Fibroblast of lung (primary cell): ENCODE measurements around the gene PTPN5. TPM values are rescaled to one million over a fixed set of nuclear protein-coding genes. Genes with fewer than 3 reads are reported as not detected.

Source experiments
- DNase-seq, 2 donors: peaks; one replicate each; pipeline versions ENCODE4 v3.0.0 to v3.0.0-alpha.2; 2010; ENCODE audit warnings: low read depth in 2 of 2
- H2AFZ ChIP-seq: 2 replicates; pipeline ENCODE4 v1.5.1; 2012; ENCODE audit warnings: low read length, control low read depth, inconsistent platforms
- H3K27ac ChIP-seq: 2 replicates; pipeline ENCODE4 v1.5.1; 2011; ENCODE audit warnings: low read length, control low read depth; ENCODE audit not compliant: insufficient read depth
- H3K27me3 ChIP-seq: 2 replicates; pipeline ENCODE4 v1.5.1; 2011; ENCODE audit warnings: mild to moderate bottlenecking, low read length; ENCODE audit not compliant: control insufficient read depth, insufficient read depth
- H3K36me3 ChIP-seq: 2 replicates; pipeline ENCODE4 v1.5.1; 2011; ENCODE audit warnings: low read length; ENCODE audit not compliant: control insufficient read depth, insufficient read depth
- H3K4me1 ChIP-seq: 2 replicates; pipeline ENCODE4 v1.5.1; 2011; ENCODE audit warnings: low read length; ENCODE audit not compliant: control insufficient read depth, insufficient read depth; ENCODE audit errors: extremely low read depth
- H3K4me2 ChIP-seq: 2 replicates; pipeline ENCODE4 v1.5.1; 2011; ENCODE audit warnings: low read length, control low read depth; ENCODE audit not compliant: insufficient read depth; ENCODE audit errors: extremely low read depth
- H3K4me3 ChIP-seq, 4 experiments: fragments of 200-600 bp in 1 of 4; sonication (generic) in 1 of 4; replicated peaks in 1 of 4; 2 replicates each; pipeline ENCODE4 v1.5.1; 2011 to 2016; ENCODE audit warnings: low read length in 4 of 4, low read depth in 3 of 4, mild to moderate bottlenecking in 3 of 4, control low read depth in 2 of 4, inconsistent platforms in 1 of 4, mixed read lengths in 1 of 4; ENCODE audit not compliant: insufficient read depth in 1 of 4; ENCODE audit errors: control extremely low read depth in 1 of 4
- H3K79me2 ChIP-seq: 2 replicates; pipeline ENCODE4 v1.5.1; 2012; ENCODE audit warnings: mild to moderate bottlenecking, low read length, inconsistent platforms; ENCODE audit not compliant: control insufficient read depth, insufficient read depth
- H3K9ac ChIP-seq: 2 replicates; pipeline ENCODE4 v1.5.1; 2011; ENCODE audit warnings: mild to moderate bottlenecking, low read length, control low read depth; ENCODE audit not compliant: insufficient read depth
- H3K9me3 ChIP-seq: 2 replicates; pipeline ENCODE4 v1.5.1; 2012; ENCODE audit warnings: low read depth, low read length; ENCODE audit not compliant: control insufficient read depth, insufficient read depth
- H4K20me1 ChIP-seq: 2 replicates; pipeline ENCODE4 v1.5.1; 2011; ENCODE audit warnings: low read length; ENCODE audit not compliant: control insufficient read depth, insufficient read depth; ENCODE audit errors: extremely low read depth
- CTCF ChIP-seq, 2 donors: IDR thresholded peaks in 1 of 2; conservative IDR thresholded peaks in 1 of 2; 1 replicate in 1 of 2; 2 replicates in 1 of 2; pipeline ENCODE4 v1.5.1; 2011 to 2012; ENCODE audit warnings: low read length in 2 of 2, control low read depth in 1 of 2, inconsistent platforms in 1 of 2, low read depth in 1 of 2, mild to moderate bottlenecking in 1 of 2
- EZH2 ChIP-seq: IDR thresholded peaks from 2 replicates; pipeline ENCODE4 v1.5.1; 2012; ENCODE audit warnings: low read length, control low read depth, mild to moderate bottlenecking; ENCODE audit errors: missing control alignments
- polyA plus RNA-seq, 2 donors: library from polyadenylated mRNA; depleted of rRNA in 1 of 2; stranded (reverse) in 1 of 2; unstranded in 1 of 2; fragments of >200 nt; gene quantifications; 2 replicates each; pipeline ENCODE4 v1.2.1, GENCODE V29; 2011 to 2012; ENCODE audit warnings: missing spikeins in 1 of 2
- total RNA-seq: library from RNA; depleted of rRNA; stranded (reverse); fragments of >200 nt; gene quantifications from 2 replicates; pipeline ENCODE4 v1.2.1, GENCODE V29; 2014

PTPN5 gene
- total and polyA plus RNA-seq, 2 donors (not counting 1 experiment from before 2014, with no cell fraction given) = not detected

DNA sequence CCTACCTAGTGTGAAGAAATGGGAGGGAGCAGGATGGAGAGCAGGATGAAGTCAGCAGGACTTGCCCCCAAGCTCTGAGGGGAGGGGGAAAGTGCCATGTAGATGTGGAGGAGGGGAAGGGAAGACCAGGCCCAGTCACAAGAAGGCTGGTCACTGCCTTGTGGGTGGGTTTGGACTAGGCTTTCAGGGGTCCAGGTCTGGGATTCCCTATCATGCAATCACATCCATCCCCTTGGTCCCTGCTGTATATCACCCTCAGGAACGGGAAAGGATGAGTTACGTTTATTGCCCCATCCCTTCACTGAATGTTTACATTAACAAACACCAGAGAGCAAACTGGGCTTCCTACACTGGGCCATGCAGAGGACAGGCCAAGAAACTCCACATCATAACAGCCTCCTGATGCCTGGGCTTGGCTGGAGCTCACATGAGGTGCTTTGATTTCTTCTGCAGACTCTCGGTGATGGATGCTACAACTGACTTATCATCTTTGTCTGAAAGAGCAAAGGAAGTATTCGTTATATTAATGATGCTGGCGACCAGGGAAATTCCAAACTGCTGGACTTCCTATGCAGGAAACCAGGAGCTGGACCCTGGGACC, 87.5 kb downstream of the PTPN5 start:
- Histone ChIP-seq H3K9me3 (no peaks in the 10 kb centered on the region), H2AFZ (no peak overlapping the region), H3K4me3 (no peak overlapping the region), H3K4me2 (no peak overlapping the region), H3K36me3 (no peaks in the 10 kb centered on the region), H3K27ac (no peak overlapping the region), H3K79me2 (no peaks in the 10 kb centered on the region), H3K27me3 (peaks cover 28% of the 10 kb centered on the region), H4K20me1 (no peaks in the 10 kb centered on the region), H3K4me1 (no peaks in the 10 kb centered on the region), H3K9ac (no peak overlapping the region)
- no peak for DNase-seq
- TF ChIP-seq EZH2 = no peak
- no peak for TF ChIP-seq CTCF (conservative IDR thresholded peaks at IDR 0.05 in 1 of 2, IDR thresholded peaks at IDR 0.05 in 1 of 2; ENCODE audit: low read depth in 1 of 2, low read length in 2 of 2)

DNA sequence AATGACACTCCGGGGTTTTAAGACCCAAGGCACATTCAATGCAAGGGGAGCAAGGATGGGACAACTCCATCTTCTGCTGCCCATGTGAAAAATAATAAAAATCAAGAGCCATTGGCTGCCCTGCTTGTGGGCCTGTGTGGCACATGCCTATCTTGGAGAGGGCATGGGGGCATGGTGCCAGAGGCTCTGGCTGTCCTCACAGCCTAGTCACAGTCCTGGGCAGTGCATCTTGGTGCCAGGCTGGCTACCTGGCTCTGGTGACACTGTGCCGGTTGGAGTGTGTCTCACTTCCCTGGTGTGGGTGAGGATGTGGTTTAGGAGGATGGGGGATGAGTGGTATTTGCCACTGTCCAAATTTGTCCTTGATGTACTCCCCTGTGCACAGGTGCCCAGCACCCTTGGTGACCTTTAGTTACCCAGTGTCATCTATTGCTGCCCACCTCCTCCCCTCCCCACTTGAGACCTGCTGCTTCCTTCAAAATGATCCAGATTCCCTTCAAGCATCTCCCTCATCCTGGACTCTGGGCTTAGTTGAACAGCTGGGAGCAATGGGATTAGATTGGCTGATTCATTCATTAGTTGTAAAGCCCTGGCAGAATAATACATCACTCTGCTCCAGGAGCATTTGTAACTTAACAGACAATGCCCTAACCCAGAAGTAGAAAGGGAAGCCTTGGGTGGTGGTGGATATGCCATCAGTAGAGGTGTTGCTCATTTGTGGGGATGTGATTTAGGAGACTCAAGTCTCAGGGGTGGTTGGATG, 88.4 kb downstream of the PTPN5 start:
- Histone ChIP-seq H3K9ac (no peak overlapping the region), H3K27ac (no peak overlapping the region), H3K27me3 (peaks cover 28% of the 10 kb centered on the region), H2AFZ (no peak overlapping the region), H3K4me3 (no peak overlapping the region), H4K20me1 (no peaks in the 10 kb centered on the region), H3K36me3 (no peaks in the 10 kb centered on the region), H3K9me3 (no peaks in the 10 kb centered on the region), H3K4me1 (no peaks in the 10 kb centered on the region), H3K79me2 (no peaks in the 10 kb centered on the region), H3K4me2 (no peak overlapping the region)
- TF ChIP-seq CTCF (conservative IDR thresholded peaks at IDR 0.05 in 1 of 2, IDR thresholded peaks at IDR 0.05 in 1 of 2; ENCODE audit: low read depth in 1 of 2, low read length in 2 of 2) (no peak), EZH2 (no peak)
- no peak for DNase-seq

DNA sequence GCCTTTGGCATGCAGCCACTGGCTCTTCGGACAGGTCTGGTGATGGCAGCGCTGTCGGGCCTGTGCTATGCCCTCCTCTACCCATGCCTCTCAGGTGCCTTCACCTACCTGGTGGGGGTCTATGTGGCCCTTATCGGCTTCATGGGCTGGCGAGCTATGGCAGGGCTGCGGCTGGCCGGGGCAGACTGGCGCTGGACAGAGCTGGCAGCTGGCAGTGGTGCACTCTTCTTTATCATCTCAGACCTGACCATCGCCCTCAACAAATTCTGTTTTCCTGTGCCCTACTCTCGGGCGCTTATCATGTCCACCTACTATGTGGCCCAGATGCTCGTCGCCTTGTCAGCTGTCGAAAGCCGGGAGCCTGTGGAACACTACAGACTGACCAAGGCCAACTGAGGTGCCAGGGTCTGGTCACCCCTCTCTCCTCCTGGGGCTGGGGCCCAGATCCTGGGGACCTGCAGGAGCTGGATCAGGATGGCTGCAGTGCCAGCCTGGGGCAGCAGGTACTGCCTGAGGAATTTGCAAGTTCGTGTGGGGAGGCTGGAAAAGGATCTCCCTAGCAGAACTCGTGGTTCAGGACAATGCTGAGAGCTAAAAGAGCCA, 89.9 kb downstream of the PTPN5 start:
- Histone ChIP-seq H3K36me3 (no peaks in the 10 kb centered on the region), H3K27ac (no peak overlapping the region), H3K4me3 (no peak overlapping the region), H3K9me3 (no peaks in the 10 kb centered on the region), H3K4me1 (no peaks in the 10 kb centered on the region), H2AFZ (no peak overlapping the region), H3K79me2 (no peaks in the 10 kb centered on the region), H3K27me3 (peaks cover 22% of the 10 kb centered on the region), H4K20me1 (no peaks in the 10 kb centered on the region), H3K9ac (no peak overlapping the region), H3K4me2 (no peak overlapping the region)
- TF ChIP-seq CTCF (conservative IDR thresholded peaks at IDR 0.05 in 1 of 2, IDR thresholded peaks at IDR 0.05 in 1 of 2; ENCODE audit: low read depth in 1 of 2, low read length in 2 of 2) (no peak), EZH2 (no peak)
- no peak for DNase-seq
